GM12891 (cell line): ENCODE data around the gene STC2.

Experiments
- PAX5 ChIP-seq: IDR thresholded peaks from 2 replicates; pipeline ENCODE4 v1.6.1; 2011; ENCODE audit warnings: low read length, moderate library complexity, mild to moderate bottlenecking; ENCODE audit not compliant: insufficient read depth, severe bottlenecking
- POLR2A ChIP-seq: IDR thresholded peaks from 2 replicates; pipeline ENCODE4 v1.6.1; 2011; ENCODE audit warnings: low read depth, low read length, control low read depth
- POLR2AphosphoS5 ChIP-seq: IDR thresholded peaks from 2 replicates; pipeline ENCODE4 v1.6.1; 2011; ENCODE audit warnings: low read depth, low read length, control low read depth
- SPI1 ChIP-seq: IDR thresholded peaks from 2 replicates; pipeline ENCODE4 v1.6.1; 2011; ENCODE audit warnings: low read depth, low read length, control low read depth
- TAF1 ChIP-seq: IDR thresholded peaks from 2 replicates; pipeline ENCODE4 v1.6.1; 2011; ENCODE audit warnings: low read depth, low read length, control low read depth

DNA sequence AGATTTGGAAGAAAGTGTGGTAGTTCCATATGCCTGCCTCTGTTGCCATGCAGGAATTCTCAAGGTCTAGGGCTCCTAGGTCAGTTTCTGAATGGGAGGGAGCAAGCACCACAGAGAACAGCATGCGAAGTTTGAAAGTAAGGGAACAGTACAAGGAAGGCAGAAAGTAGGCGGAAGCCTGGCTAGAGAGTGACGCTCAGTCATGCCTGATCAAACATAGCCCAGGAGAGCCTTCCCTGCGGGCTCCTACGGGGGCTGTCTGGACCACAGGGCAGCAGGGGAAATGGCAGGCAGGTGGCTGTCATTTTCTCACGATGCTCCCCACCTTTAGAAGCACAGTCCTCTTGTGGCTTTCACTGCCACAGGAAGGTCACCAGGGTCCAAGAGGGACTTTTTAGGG is 12.8 kb upstream of the STC2 start:
- TF ChIP-seq TAF1 (no peak), POLR2A (no peak), PAX5 (no peak), POLR2AphosphoS5 (no peak), SPI1 (no peak)
